Stomach (tissue), 9 donors: ENCODE data around the gene ZFR2. TPM values are rescaled to one million over a fixed set of nuclear protein-coding genes. Genes with fewer than 3 reads are reported as not detected.

Source experiments
- DNase-seq, 2 donors: peaks; one replicate each; pipeline versions ENCODE4 v3.0.0 to v3.0.0-alpha.2; 2013 to 2019
- H3K27ac ChIP-seq, 5 donors: fragments of 200-600 bp in 4 of 5; sonication (generic) in 4 of 5; one replicate each; pipeline ENCODE4 v1.5.1; 2013 to 2019; ENCODE audit warnings: mild to moderate bottlenecking in 1 of 5, moderate library complexity in 1 of 5
- H3K27me3 ChIP-seq, 3 donors: fragments of 200-600 bp; sonication (generic); one replicate each; pipeline ENCODE4 v1.5.1; 2017 to 2019; ENCODE audit warnings: mixed run types in 1 of 3
- H3K36me3 ChIP-seq, 4 donors: fragments of 200-600 bp; sonication (generic); 1 replicate in 3 of 4; 2 replicates in 1 of 4; pipeline ENCODE4 v1.5.1; 2016 to 2019
- H3K4me1 ChIP-seq, 4 donors: fragments of 200-600 bp; sonication (generic); one replicate each; pipeline ENCODE4 v1.5.1; 2016 to 2019
- H3K4me3 ChIP-seq, 4 donors: fragments of 200-600 bp; sonication (generic) in 3 of 4; one replicate each; pipeline ENCODE4 v1.5.1; 2016 to 2019; ENCODE audit warnings: mild to moderate bottlenecking in 1 of 4
- H3K9me3 ChIP-seq, 4 donors: fragments of 200-600 bp; sonication (generic); one replicate each; pipeline ENCODE4 v1.5.1; 2016 to 2019
- CTCF ChIP-seq, 7 experiments: fragments of 450-650 bp in 4 of 7; fragments of 200-600 bp in 3 of 7; sonication (generic) in 3 of 7; IDR thresholded peaks; one replicate each; pipeline ENCODE4 v1.5.1; 2016 to 2019; ENCODE audit warnings: antibody characterized with exemption in 7 of 7, control low read depth in 2 of 7, mild to moderate bottlenecking in 1 of 7
- EP300 ChIP-seq: sonication (generic); formaldehyde crosslinking; IDR thresholded peaks from one replicate; pipeline ENCODE4 v1.6.1; 2017; ENCODE audit warnings: antibody characterized with exemption
- POLR2A ChIP-seq, 4 donors: fragments of 450-650 bp; IDR thresholded peaks; one replicate each; pipeline ENCODE4 v1.6.1; 2016; ENCODE audit warnings: antibody characterized with exemption in 4 of 4, control low read depth in 2 of 4, mild to moderate bottlenecking in 1 of 4, moderate library complexity in 1 of 4
- POLR2AphosphoS5 ChIP-seq, 3 donors: sonication (generic); formaldehyde crosslinking; IDR thresholded peaks; one replicate each; pipeline ENCODE4 v1.6.1; 2016; ENCODE audit warnings: antibody characterized with exemption in 3 of 3
- WGBS, 5 donors: extraction: QIAGEN DNeasy Blood & Tissue Kit in 3 of 5; methylation state at CpG; one replicate each; pipeline versions ENCODE4 v1.1.5 to v1.1.7; 2013 to 2018; 5-methylcytosine and 5-hydroxymethylcytosine counted together
- intact Hi-C: fragments of 100-400 bp; cut with DNase I; formaldehyde crosslinking; loops from one replicate; pipeline ENCODE4 v1.15.1; 2023; ENCODE audit warnings: low total_unique reads
- polyA plus RNA-seq, 3 donors: library from polyadenylated mRNA; stranded (reverse); fragments of 200-250 nt; gene quantifications; one replicate each; pipeline ENCODE4 v1.2.3, GENCODE V29; 2013
- total RNA-seq, 5 donors: library from RNA; depleted of rRNA; stranded (reverse); fragments of >200 nt; gene quantifications; one replicate each; pipeline versions ENCODE4 v1.1.0 to v1.2.3, GENCODE V29; 2014 to 2016
- donor health status: healthy with polysubstance abuse.
- donor health status: Bipolar disorder and iron deficiency.
- donor health status: healthy.

ZFR2 gene
- total and polyA plus RNA-seq, 8 donors, result 0.10 to 0.29 TPM; not detected in 6

GRCh38 chr19:3782330-3782729 lies 86.5 kb downstream of the ZFR2 start:
- H3K9me3 ChIP-seq, result peaks cover 20 to 26% (median 25%) of the 10 kb centered on the region in 4 donors
- intact Hi-C loops, result no loop called here
- no peak overlapping the region for H3K27ac ChIP-seq
- H3K27me3 ChIP-seq, result peaks cover 7 to 76% (median 34%) of the 10 kb centered on the region in 3 donors
- H3K4me1 ChIP-seq, result peaks cover 0 to 19% (median 12%) of the 10 kb centered on the region in 4 donors
- 92 to 96% (median 94%) methylated on average over 1 of the region's 1 CpG for WGBS, 5 donors
- H3K4me3 ChIP-seq, result no peak overlapping the region
- H3K36me3 ChIP-seq, result peaks cover 0 to 12% (median 0%) of the 10 kb centered on the region in 4 donors
- DNase-seq, result no peak
- TF ChIP-seq POLR2AphosphoS5 (IDR thresholded peaks at IDR 0.05) (no peak), CTCF (IDR thresholded peaks at IDR 0.05) (no peak), POLR2A (IDR thresholded peaks at IDR 0.05) (no peak), EP300 (no peak)

- WGBS, 5 donors, result 96 to 100% (median 98%) methylated on average over 2 of the region's 2 CpGs
- no peak overlapping the region for H3K4me3 ChIP-seq
- peaks cover 0 to 12% (median 0%) of the 10 kb centered on the region in 4 donors for H3K36me3 ChIP-seq
- H3K9me3 ChIP-seq, result peaks cover 20 to 26% (median 25%) of the 10 kb centered on the region in 4 donors
- DNase-seq, result no peak
- intact Hi-C loops, result no loop called here
- H3K27ac ChIP-seq, result no peak overlapping the region
- peaks cover 0 to 18% (median 12%) of the 10 kb centered on the region in 4 donors for H3K4me1 ChIP-seq
- peaks cover 7 to 69% (median 31%) of the 10 kb centered on the region in 3 donors for H3K27me3 ChIP-seq
- TF ChIP-seq POLR2A (IDR thresholded peaks at IDR 0.05) (no peak), POLR2AphosphoS5 (IDR thresholded peaks at IDR 0.05) (no peak), CTCF (IDR thresholded peaks at IDR 0.05) (no peak), EP300 (no peak)
Observed at GRCh38 chr19:3781603-3782002, 87.2 kb downstream of the ZFR2 start.

GRCh38 chr19:3780786-3781304 lies 88.0 kb downstream of the ZFR2 start:
- TF ChIP-seq POLR2A (IDR thresholded peaks at IDR 0.05) (no peak), POLR2AphosphoS5 (IDR thresholded peaks at IDR 0.05) (no peak), CTCF (IDR thresholded peaks at IDR 0.05) (no peak), EP300 (no peak)
- Histone ChIP-seq H3K27me3 (peaks cover 6 to 62% (median 26%) of the 10 kb centered on the region in 3 donors), H3K36me3 (peaks cover 0 to 12% (median 0%) of the 10 kb centered on the region in 4 donors), H3K4me1 (peaks cover 0 to 12% (median 9%) of the 10 kb centered on the region in 4 donors), H3K27ac (no peak overlapping the region), H3K9me3 (peaks cover 20 to 26% (median 25%) of the 10 kb centered on the region in 4 donors), H3K4me3 (no peak overlapping the region)
- intact Hi-C loops, result no loop called here
- DNase-seq, result no peak
- 84 to 89% (median 87%) methylated on average over 9 of the region's 9 CpGs for WGBS, 5 donors

DNA sequence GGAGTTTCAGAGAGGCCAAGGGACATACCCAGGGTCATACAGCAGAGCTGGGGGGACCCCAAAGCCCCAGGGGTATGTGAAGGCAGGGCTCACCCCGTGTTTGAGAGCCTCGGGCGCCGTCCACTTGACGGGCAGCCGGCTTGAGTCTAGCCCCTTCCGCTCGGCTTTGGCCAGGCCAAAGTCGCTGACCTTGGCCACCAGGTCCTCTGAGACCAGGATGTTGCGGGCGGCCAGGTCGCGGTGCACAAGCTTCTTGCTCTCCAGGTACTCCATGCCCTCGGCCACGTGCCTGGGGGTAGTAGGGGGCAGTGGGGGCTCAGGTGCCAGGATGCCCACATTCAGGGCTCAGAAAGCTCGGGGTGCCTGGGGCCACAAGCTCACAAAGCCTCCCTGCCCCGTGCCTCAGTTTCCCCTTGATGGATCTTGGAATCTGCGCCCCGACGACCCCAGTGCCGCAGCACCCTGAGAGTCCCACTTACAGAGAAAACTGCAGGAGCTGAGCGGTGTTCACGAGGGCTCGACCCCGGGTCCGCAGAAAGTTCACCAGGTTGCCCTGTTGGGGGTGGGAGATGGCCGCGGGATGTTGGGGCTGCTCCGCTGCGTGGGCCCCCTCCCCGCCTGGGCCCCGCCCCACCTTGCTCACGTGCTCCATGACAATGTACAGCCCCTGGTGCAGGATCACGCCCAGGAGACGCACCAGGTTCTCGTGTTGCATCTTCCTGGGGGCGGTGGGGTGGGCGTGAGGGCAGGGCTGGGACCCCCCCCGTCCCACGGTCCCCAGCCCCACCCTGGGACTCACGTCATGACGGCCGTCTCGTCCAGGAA lies 89.7 kb downstream of the ZFR2 start:
- WGBS, 5 donors, result 55 to 70% (median 65%) methylated on average over 10 to 44 of the region's 44 CpGs
- TF ChIP-seq POLR2A (IDR thresholded peaks at IDR 0.05) (no peak), CTCF (IDR thresholded peaks at IDR 0.05) (no peak), POLR2AphosphoS5 (IDR thresholded peaks at IDR 0.05) (no peak), EP300 (no peak)
- peaks cover 0 to 44% (median 8%) of the 10 kb centered on the region in 3 donors for H3K27me3 ChIP-seq
- no peak overlapping the region for H3K27ac ChIP-seq
- intact Hi-C loops, result no loop called here
- no peak overlapping the region for H3K4me3 ChIP-seq
- peaks cover 20 to 26% (median 25%) of the 10 kb centered on the region in 4 donors for H3K9me3 ChIP-seq
- H3K4me1 ChIP-seq, result no peaks in the 10 kb centered on the region
- peaks cover 0 to 12% (median 0%) of the 10 kb centered on the region in 4 donors for H3K36me3 ChIP-seq
- no peak for DNase-seq
